HG02759 (cell line): ENCODE results near the gene RTP1.
A peak's percentile ranks its signal among the peaks of the same experiment; 100 is the strongest.
"Not testable (repeated sequence)": the region's sequence is repeated elsewhere in the genome, so short reads cannot be mapped to it uniquely, and the experiment has no call there.

Experiments used
- ATAC-seq: cut with Tn5 transposase; IDR thresholded peaks from one replicate; pipeline ENCODE4 v1.9.1; 2021; ENCODE audit warnings: mild to moderate bottlenecking, moderate library complexity; ENCODE audit not compliant: unreplicated experiment

Gene RTP1

DNA sequence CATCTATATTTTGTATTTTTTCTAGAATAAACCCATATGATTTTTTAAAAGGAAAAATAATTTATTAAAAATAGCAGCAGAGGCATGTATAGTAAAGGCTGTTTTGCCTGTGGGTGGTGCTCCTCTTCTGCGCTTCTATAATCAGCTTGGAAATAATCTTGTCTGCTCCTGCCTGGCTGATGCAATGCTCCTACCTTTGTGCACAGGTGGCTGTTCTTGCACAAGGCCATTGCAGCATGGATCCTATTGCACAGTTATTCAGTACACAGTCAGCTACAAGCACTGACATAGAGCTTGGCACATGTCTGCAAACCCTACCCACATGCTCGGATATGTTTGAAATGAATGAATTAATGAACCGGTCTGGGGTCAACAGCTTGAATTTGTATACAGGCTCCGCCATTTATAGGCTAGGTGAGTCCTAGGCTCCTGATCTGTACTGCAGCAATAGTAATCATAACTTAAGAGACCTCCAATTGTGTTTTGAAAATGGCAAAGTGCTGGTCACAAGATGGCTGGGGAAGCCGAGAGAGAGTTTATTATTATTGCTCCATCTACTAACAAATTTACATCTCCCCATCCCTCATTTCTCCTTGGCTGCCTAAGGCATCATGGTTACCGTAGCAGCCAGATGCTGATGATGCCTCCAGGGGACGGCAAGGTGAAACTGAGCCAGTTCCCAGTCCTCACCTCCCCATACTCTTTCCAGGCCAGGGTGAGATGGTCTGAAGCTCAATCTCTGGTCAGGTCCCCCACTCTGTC is 532 bp upstream of the RTP1 start:
- no peak for ATAC-seq

DNA sequence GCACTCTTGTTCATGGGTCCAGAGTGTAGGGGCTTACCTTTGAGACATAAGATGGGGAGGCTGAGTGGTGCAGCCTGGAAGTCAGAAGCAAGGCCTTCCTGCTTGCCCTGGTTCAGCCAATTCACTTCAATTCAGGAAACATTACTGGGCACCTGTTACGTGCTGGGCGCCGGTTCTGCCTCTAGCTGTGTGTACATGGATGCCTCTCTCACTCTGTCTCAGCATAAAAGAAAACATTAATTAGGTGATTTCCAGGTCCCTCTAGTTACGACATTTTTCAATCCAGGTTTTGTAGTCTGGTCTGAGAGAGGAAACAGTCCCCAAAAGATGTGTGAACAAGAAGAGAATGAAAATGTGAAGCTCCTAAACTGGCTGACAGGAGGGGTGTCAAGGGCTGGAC is 1.2 kb downstream of the RTP1 start:
- no peak for ATAC-seq

DNA sequence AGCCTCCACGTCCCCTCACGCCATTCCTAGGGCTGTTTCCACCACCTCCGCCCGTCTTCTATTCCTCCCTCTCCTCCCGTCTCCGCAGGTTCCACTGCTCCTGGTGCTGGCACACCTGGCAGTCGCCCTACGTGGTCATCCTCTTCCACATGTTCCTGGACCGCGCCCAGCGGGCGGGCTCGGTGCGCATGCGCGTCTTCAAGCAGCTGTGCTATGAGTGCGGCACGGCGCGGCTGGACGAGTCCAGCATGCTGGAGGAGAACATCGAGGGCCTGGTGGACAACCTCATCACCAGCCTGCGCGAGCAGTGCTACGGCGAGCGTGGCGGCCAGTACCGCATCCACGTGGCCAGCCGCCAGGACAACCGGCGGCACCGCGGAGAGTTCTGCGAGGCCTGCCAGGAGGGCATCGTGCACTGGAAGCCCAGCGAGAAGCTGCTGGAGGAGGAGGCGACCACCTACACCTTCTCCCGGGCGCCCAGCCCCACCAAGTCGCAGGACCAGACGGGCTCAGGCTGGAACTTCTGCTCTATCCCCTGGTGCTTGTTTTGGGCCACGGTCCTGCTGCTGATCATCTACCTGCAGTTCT is 2.3 kb downstream of the RTP1 start:
- not testable (repeated sequence) for ATAC-seq

GRCh38 chr3:187205683-187206082 is 8.4 kb downstream of the RTP1 start:
- ATAC-seq = no peak

- ATAC-seq = no peak
Measured at GRCh38 chr3:187207062-187207461, 9.8 kb downstream of the RTP1 start.

- ATAC-seq = no peak
Measured at GRCh38 chr3:187207624-187208023, 10.3 kb downstream of the RTP1 start.

GRCh38 chr3:187208159-187208558 is 10.9 kb downstream of the RTP1 start:
- no peak for ATAC-seq

GRCh38 chr3:187209491-187209890 is 12.2 kb downstream of the RTP1 start:
- ATAC-seq = no peak

DNA sequence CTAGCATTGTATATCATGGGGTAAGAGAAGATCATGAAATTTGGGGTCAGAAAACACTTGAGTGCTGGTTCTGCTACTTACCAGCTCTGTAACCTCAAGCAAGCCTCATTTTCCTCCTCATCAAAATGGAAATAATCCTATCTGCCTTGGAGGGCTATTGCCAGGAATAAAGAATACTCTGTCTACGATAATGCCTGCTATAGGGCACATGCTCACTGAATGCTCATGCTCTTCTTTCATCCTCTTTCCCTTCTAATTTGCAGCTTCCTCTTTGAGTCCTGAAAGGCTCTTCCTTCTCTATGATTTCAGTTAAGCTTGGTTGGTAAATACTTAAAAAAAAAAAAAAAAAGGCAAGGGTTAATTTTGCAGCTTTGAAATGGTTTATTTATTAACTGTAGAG is 12.8 kb downstream of the RTP1 start:
- no peak for ATAC-seq

- peak; percentile 71 for ATAC-seq
Measured at GRCh38 chr3:187210545-187211327, 13.4 kb downstream of the RTP1 start.

DNA sequence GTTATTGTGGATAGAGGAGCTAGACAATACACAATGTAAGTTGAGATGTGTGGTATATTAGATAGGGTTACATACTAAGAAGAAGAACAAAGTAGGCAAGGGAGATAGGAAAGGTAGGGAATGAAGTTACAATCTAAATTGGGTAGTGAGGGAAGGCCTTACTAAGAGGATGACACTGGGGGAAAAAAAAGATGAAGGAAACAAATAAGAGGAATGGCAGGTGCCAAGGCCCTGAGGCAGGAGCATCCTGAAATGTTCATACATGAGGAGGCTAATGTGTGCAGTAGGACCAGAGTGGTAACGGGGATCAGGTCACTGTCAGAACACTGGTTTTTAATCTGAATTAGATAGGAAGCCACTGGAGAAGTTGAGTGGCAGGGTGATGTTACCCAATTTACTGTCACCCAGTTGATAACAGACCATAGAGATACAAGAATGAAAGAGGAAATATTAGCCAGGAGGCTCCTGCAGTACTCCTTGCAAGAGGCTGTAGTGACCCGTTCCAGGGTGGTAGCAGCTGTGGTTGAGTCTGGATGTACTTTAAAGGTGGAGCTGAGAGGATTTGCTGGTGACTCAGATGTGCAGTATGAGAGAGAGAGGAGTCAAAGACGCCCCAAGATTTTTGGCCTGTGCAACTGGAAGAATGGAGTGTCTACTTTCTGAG is 14.4 kb downstream of the RTP1 start:
- ATAC-seq = no peak

DNA sequence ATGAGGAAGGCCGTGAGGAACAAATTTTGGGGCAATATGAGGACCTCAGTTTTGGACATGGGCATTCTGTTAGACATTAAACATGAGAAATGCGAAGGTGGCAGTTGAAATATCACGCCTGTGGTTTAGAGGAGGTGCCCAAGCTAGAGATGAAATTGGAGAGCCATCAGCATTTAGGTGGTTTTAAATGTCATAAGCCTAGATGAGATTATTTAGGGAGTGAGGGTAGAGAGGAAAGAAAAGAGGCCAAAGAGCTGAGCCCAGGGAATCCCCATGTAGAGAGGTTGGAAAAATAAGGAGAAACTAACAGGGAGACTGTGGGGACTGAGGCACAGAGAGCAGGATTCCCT is 14.9 kb downstream of the RTP1 start:
- no peak for ATAC-seq

DNA sequence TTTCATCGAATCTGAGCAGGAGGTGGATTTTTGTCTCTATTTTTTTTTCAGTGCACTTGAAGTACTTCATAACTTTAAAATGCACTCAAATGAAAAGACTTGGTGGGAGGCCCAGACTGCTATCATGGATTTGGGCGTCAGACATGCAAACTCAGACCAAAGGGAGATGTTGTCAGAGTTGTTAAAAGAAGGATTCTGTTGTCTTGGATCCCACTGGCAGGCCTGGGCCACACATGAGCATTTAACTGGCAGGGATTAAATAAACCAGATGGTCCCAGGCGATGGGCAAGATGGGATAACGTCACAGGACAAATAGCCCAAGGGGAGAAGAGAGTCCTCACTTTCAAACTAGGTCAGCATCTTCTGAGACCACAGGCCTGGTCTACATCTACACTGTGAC is 15.4 kb downstream of the RTP1 start:
- no peak for ATAC-seq

DNA sequence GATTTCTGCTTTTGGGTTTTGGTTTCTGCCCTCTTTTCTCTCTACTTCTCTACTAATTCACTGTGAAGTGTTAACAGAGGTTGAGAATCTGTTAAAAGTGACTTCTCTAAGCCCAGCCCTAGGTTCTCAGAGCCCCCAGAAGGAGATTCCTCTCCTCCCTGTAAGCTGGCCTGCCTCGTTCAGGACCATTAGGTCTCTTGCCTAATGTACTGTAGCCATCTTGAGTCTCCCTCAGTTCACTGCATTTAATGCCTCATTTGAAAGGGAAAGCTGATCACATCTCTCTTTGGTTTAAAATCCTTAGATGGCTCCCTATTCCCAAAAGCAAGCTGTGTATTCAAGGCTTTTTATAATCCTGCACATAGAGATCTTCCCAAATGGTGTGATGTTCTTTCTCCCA is 16.3 kb downstream of the RTP1 start:
- ATAC-seq = no peak

- no peak for ATAC-seq
Measured at GRCh38 chr3:187215460-187215859, 18.2 kb downstream of the RTP1 start.

DNA sequence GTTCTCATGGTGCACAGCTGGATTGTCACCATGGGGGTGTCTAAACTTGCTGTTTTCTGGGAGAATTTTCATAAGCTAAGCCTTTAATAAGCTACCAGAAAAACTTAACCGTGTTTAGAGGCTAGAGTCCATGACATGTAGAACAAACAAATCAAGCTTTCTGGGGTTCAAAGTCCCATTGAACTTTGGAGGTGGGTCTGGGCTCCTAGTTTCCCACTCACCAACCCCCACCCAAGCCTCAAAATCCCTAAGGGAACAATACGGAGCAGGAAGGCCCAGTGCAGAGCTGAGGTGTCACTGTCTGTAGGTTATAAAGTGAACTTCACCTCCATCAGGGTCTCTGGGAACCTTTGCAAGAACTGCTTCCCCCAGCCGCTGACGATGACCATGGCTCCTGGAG is 25.5 kb downstream of the RTP1 start:
- no peak for ATAC-seq

- ATAC-seq = no peak
Measured at GRCh38 chr3:187223799-187224198, 26.5 kb downstream of the RTP1 start.

DNA sequence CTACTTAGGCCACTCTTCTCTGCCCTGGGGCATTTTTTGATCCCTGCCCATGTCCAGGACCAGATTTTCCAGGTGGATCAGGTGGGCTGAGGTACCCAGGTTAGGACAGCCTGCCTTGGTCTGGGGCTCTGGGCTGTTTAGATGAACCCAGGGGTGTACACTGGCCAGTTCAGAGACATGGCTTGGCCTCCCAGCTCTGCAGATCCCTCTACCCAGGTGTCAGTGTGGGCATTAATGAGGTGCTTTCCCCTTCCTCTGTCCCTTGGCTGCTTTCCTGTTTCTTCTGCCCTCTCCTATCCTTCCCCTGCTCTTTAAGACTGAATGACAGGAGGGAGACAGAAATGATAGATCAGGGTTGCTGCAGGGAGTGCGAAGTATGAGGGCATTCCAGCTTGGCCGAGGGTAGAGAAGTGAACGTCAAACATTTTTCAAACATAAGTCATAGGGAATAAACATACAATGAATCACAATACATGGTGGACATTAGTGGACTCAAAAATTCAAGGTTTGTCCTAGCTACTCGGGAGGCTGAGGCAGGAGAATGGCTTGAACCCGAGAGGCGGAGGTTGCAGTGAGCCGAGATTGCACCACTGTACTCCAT is 30.5 kb downstream of the RTP1 start:
- no peak for ATAC-seq

- ATAC-seq = no peak
Measured at GRCh38 chr3:187228740-187229139, 31.5 kb downstream of the RTP1 start.

DNA sequence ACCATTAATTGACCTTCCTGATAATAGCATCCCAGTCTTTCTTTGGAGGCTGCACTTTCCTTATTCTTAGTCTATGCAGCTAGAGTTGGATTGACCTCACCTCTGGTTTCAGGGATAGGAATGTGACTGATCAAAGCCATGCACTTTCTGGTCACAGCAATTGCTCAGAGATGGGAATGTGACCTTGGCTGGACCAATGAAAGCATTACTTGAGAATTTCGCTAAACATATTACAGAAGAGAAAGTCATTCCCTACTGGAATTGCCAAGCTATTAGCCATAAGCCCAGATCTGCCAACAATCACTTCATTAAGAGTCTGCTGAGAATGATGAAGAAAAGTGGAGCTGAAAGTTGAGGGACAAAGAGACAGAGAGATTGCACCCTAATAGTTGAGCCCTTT is 32.7 kb downstream of the RTP1 start:
- ATAC-seq = no peak

GRCh38 chr3:187236962-187237361 is 39.7 kb downstream of the RTP1 start:
- ATAC-seq = no peak
